ENCODE data around the gene PKDCC. TPM values are rescaled to one million over a fixed set of nuclear protein-coding genes. Genes with fewer than 3 reads are reported as not detected.
A peak's percentile ranks its signal among the peaks of the same experiment; 100 is the strongest.

Gene PKDCC
- total RNA-seq, 2 experiments from 2014 or later: not detected

DNA sequence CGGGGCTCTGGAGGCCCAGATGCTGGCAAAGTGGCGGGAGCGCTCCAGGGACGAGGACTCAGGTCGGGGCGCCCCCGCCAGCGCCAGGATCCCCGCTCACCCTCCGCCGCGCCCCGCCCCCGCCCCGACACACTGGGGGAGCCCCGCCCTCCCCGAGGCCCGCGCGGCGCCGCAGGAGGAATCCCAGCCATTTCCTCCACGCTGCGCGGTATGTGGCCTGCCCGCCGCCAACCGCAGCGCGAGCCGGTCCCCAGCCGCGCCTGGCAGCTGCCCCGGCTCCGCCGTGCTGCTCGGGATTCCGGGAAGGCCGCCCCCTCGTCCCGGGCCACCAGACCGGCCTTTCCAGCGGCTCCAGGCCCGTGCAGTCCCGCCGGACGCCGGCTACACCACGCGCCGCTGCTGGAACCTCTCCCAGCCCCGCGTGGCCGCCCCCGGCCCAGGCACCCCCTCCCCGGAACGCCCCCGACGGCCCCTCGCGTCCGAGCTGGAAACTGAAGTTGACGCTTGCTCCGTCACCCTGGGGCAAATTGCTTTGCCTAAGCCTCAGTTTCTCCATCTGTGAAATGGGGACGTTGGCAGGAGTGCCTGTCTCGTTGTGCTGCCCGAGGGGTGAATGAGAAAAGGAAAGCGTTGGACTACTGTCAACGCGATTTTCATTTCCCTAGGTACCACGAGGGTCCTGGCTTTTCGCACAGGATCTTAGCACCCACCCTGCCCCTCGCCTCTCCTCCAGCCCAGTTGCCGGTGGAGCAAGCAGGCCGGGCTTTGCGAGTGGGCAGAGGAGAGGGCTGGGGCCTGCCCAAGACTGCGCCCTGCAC lies 53.6 kb downstream of the PKDCC start:
- Mint-ChIP-seq H3K27ac (peak overlapping the region; percentile 88), H3K4me1 (ENCODE audit: low read depth) (peaks cover 58% of the 10 kb centered on the region), H3K36me3 (ENCODE audit: low read depth) (peaks cover 2% of the 10 kb centered on the region), H3K4me3 (peak overlapping the region; percentile 70), H3K27me3 (ENCODE audit: low read depth) (no peaks in the 10 kb centered on the region), H3K9me3 (peaks cover 12% of the 10 kb centered on the region)
- CTCF ChIA-PET: interaction anchor here (2.0 kb wide), 1 partner anchor 94 kb away, joined by 11 read pairs; no protein-coding TSS in a partner anchor
- intact Hi-C loops (cut with micrococcal nuclease): loop anchor here (1.0 to 10.0 kb wide), 3 partner anchors 260 to 713 kb away; partner anchors contain the start of gene COX7A2L
- peak; percentile 58 for DNase-seq

- Mint-ChIP-seq H3K27ac (peak overlapping the region; percentile 88), H3K4me1 (ENCODE audit: low read depth) (peaks cover 55% of the 10 kb centered on the region), H3K4me3 (peak overlapping the region; percentile 70), H3K36me3 (ENCODE audit: low read depth) (peaks cover 2% of the 10 kb centered on the region), H3K9me3 (peaks cover 12% of the 10 kb centered on the region), H3K27me3 (ENCODE audit: low read depth) (no peaks in the 10 kb centered on the region)
- peak; percentile 86 for DNase-seq
- intact Hi-C loops (cut with micrococcal nuclease): loop anchor here (1.0 to 10.0 kb wide), 3 partner anchors 259 to 713 kb away; partner anchors contain the start of gene COX7A2L
- CTCF ChIA-PET: interaction anchor here (0.6 kb wide), 1 partner anchor 289 kb away, joined by 3 read pairs; no protein-coding TSS in a partner anchor
Observed at GRCh38 chr2:42102024-42102590, 54.3 kb downstream of the PKDCC start.

- Mint-ChIP-seq H3K9me3 (peaks cover 12% of the 10 kb centered on the region), H3K4me1 (ENCODE audit: low read depth) (peaks cover 55% of the 10 kb centered on the region), H3K36me3 (ENCODE audit: low read depth) (peaks cover 2% of the 10 kb centered on the region), H3K27ac (peak overlapping the region; percentile 88), H3K4me3 (peak overlapping the region; percentile 70), H3K27me3 (ENCODE audit: low read depth) (no peaks in the 10 kb centered on the region)
- peak; percentile 46 for DNase-seq
- CTCF ChIA-PET: interaction anchor here (0.6 kb wide), 1 partner anchor 288 kb away, joined by 3 read pairs; no protein-coding TSS in a partner anchor
- intact Hi-C loops (cut with micrococcal nuclease): loop anchor here (1.0 to 10.0 kb wide), 3 partner anchors 258 to 712 kb away; partner anchors contain the start of gene COX7A2L
Observed at GRCh38 chr2:42102591-42103450, 55.0 kb downstream of the PKDCC start.

- Mint-ChIP-seq H3K9me3 (peaks cover 12% of the 10 kb centered on the region), H3K27me3 (ENCODE audit: low read depth) (no peaks in the 10 kb centered on the region), H3K36me3 (ENCODE audit: low read depth) (peaks cover 2% of the 10 kb centered on the region), H3K4me3 (no peak overlapping the region), H3K4me1 (ENCODE audit: low read depth) (peaks cover 50% of the 10 kb centered on the region), H3K27ac (no peak overlapping the region)
- intact Hi-C loops (cut with micrococcal nuclease): loop anchor here (5.0 to 10.0 kb wide), 2 partner anchors 548 to 711 kb away; no protein-coding TSS in a partner anchor
- CTCF ChIA-PET: interaction anchor here (2.9 kb wide), 1 partner anchor 225 kb away, joined by 7 read pairs; no protein-coding TSS in a partner anchor
- DNase-seq: no peak
Observed at GRCh38 chr2:42103829-42104228, 56.0 kb downstream of the PKDCC start.

DNA sequence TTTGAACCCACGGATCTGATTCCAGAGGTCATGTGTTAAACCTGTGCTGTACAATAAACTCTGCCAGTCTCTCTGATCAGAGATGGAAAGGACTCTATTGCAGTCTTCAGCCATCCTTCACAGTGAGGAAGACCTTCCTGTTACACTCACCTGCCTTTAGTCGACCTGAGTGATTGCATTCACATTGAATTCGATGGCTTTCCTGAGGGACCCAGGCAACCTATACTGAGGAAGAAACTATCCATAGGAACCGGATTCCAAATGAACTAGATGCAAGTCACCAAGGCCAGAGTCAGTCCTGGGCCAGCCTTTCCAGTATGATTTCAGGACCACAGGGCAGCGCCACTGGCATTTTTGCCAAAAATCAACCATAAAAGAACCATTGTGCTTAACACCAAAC lies 56.8 kb downstream of the PKDCC start:
- intact Hi-C loops (cut with micrococcal nuclease): loop anchor here (1.0 to 10.0 kb wide), 3 partner anchors 65 to 710 kb away; partner anchors contain the start of gene EML4
- no peak for DNase-seq
- Mint-ChIP-seq H3K27me3 (ENCODE audit: low read depth) (no peaks in the 10 kb centered on the region), H3K27ac (no peak overlapping the region), H3K4me3 (no peak overlapping the region), H3K36me3 (ENCODE audit: low read depth) (peaks cover 2% of the 10 kb centered on the region), H3K9me3 (peaks cover 11% of the 10 kb centered on the region), H3K4me1 (ENCODE audit: low read depth) (peaks cover 43% of the 10 kb centered on the region)
- CTCF ChIA-PET: interaction anchor here (2.3 to 2.9 kb wide), 2 partner anchors 31 to 224 kb away, joined by 7 to 12 read pairs; no protein-coding TSS in a partner anchor

DNA sequence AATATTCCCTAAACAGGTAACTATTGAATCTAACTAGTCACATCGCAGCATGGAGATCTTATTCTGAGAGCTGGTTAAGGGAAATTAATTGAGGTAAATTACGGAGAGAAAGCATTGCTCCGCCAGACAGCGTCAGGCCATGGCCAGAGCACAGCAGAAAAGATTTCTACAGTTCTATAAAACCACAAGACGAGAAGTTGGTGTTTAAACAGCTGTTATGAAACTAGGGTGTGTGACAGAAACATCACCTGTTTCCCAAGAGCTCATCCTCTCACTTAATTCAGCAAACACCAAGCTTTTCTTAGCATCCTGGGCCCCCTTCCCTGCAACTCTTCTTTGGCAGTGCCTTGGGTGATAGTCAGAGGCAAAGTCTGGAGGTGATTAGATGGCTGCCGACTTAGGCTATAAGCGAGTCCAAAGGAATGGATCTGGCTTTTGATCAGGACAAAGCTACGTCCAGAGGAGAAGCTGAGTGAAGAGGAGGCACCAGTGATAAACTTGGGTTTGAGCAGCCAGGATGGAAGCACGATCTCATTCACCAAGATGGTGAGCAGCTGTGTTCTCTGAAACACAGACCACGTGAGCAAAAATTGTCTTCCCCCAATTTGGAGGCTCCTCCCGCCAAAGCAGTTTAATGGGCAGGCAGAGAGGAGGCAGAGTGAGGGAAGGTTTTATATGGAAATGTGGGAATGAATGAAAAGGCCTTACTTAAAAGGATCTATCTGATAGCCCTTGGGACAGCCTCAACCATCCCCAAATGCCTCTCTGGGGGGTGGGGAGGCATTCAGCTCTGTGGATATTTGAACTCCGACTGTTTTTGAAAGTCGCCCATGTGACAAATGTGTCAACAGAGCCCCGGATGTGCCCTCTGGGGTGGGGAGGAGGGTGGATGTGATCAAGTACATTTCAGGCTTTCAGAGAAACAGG lies 57.8 kb downstream of the PKDCC start:
- no peak overlapping the region for H3K27ac Mint-ChIP-seq
- peaks cover 34% of the 10 kb centered on the region for H3K4me1 Mint-ChIP-seq (ENCODE audit: low read depth)
- CTCF ChIA-PET: interaction anchor here (0.8 to 2.9 kb wide), 16 partner anchors 9 to 223 kb away, joined by 3 to 17 read pairs (median 6); no protein-coding TSS in a partner anchor
- DNase-seq: peak; percentile 96
- peaks cover 1% of the 10 kb centered on the region for H3K9me3 Mint-ChIP-seq
- no peak overlapping the region for H3K4me3 Mint-ChIP-seq
- H3K36me3 Mint-ChIP-seq (ENCODE audit: low read depth): no peaks in the 10 kb centered on the region
- intact Hi-C loops (cut with micrococcal nuclease): loop anchor here (1.0 to 10.0 kb wide), 6 partner anchors 9 to 709 kb away; partner anchors contain the start of genes COX7A2L and EML4
- H3K27me3 Mint-ChIP-seq (ENCODE audit: low read depth): no peaks in the 10 kb centered on the region

DNA sequence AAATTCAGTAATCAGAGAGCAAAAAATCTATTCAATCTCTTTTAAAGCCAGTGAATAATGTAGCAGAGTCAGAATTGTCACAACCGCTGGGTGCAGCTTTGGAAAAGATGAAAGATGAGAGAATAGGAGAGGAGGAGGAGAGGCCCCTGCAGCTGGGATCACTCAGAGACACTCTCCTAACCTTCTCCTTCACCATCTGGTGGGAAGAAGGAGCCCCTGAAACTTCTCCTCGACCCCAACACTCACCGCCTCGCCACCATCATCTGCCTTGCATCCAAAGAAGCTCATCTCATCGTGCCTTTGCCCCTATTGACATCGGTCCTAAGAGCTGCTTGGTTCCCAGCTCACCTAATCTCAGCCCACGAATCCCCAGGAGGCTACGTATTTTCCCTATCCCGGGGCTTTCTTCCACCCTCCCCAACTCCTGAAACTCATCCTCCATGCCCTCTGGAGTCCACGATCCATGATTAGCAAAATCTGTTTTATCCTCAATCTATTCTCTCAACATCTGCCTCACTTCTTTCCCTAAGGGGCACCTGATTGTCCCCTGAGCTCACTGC lies 58.5 kb downstream of the PKDCC start:
- Mint-ChIP-seq H3K27ac (no peak overlapping the region), H3K36me3 (ENCODE audit: low read depth) (no peaks in the 10 kb centered on the region), H3K27me3 (ENCODE audit: low read depth) (no peaks in the 10 kb centered on the region), H3K4me3 (no peak overlapping the region), H3K4me1 (ENCODE audit: low read depth) (peaks cover 34% of the 10 kb centered on the region), H3K9me3 (no peaks in the 10 kb centered on the region)
- CTCF ChIA-PET: interaction anchor here (0.8 to 2.9 kb wide), 14 partner anchors 9 to 222 kb away, joined by 3 to 17 read pairs (median 6); no protein-coding TSS in a partner anchor
- no peak for DNase-seq
- intact Hi-C loops (cut with micrococcal nuclease): loop anchor here (1.0 to 10.0 kb wide), 5 partner anchors 8 to 708 kb away; partner anchors contain the start of gene COX7A2L

- no peaks in the 10 kb centered on the region for H3K9me3 Mint-ChIP-seq
- no peak overlapping the region for H3K4me3 Mint-ChIP-seq
- no peak overlapping the region for H3K27ac Mint-ChIP-seq
- H3K27me3 Mint-ChIP-seq (ENCODE audit: low read depth): no peaks in the 10 kb centered on the region
- CTCF ChIA-PET: interaction anchor here (1.3 to 2.4 kb wide), 2 partner anchors 17 to 35 kb away, joined by 5 to 10 read pairs; no protein-coding TSS in a partner anchor
- H3K4me1 Mint-ChIP-seq (ENCODE audit: low read depth): peaks cover 29% of the 10 kb centered on the region
- H3K36me3 Mint-ChIP-seq (ENCODE audit: low read depth): no peaks in the 10 kb centered on the region
- intact Hi-C loops (cut with micrococcal nuclease): loop anchor here (10.0 kb wide), 1 partner anchor 707 kb away; no protein-coding TSS in a partner anchor
- no peak for DNase-seq
Observed at GRCh38 chr2:42107249-42108042, 59.6 kb downstream of the PKDCC start.

All from activated naive CD4-positive, alpha-beta T cell treated with anti-CD3 and anti-CD28 coated beads for 36 hours (primary cell).